NCI-H2081 (cell line): ENCODE results near the gene ARL2BP.

Experiments used
- DNase-seq, 2 experiments: peaks; one replicate each; lab custom pipeline; 2025; lab: John Stamatoyannopoulos, UW

ARL2BP gene

DNA sequence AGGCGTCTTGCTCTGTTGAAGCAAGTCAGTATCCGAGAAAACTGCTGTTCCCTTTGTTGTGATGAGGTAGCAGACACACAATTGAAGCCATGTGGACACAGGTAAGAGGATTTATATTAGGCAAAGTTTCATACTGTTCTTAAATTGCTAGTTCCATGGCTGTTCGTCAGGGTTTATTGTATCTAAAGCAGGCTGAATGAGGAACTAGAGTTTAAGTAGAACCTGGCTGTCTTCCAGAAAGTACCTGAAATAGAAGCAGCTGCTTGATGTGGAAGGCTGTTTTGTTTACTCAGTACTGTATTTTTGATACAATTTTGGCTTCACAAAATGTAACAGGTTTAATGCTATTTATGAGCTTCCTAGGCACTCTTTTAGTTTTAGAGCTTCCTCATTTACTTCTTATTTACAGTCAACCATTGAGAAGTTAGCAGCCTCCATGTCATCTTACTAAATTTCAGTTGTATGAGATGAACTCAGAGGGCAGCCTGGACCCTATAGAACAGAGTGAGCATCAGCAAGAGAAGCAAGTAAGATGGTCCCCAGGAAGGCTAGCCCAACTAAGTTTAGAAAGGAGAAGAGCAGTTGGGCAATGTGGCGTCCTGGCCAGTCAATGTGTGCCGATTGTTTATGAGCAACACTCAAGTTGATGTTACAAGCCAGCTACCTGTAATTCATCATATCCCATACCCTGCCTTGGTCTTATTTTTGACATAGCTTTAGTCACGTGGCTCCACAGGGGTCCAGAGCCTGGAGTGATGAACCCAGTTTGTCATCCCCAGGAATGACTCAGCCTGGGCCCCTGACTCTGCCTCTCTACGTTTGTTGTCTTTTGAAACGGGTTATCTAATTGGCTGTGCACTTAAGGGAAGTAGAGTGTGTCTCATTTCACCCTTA is 9.7 kb upstream of the ARL2BP start:
- DNase-seq = peak in 1 of 2 experiments; percentile 73

DNA sequence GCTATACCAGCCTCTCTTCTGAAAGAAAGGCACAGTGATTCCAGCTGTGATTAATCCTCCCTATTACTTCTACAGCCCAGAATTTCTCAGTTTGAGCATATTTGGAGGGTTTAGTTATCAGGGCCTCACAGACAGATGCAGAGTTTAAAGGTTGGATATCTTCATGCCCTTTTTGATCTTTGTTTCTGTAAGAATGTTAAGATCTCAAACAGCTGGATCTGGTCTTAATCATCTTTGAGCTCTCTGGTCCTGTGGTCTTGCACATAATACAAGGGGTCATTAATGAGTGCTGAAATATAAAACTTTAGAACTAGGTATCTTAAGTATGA is 9.1 kb upstream of the ARL2BP start:
- DNase-seq = no peak

- no peak for DNase-seq
These were observed 6.4 kb upstream of the ARL2BP start for GRCh38 chr16:57238682-57239081.

DNA sequence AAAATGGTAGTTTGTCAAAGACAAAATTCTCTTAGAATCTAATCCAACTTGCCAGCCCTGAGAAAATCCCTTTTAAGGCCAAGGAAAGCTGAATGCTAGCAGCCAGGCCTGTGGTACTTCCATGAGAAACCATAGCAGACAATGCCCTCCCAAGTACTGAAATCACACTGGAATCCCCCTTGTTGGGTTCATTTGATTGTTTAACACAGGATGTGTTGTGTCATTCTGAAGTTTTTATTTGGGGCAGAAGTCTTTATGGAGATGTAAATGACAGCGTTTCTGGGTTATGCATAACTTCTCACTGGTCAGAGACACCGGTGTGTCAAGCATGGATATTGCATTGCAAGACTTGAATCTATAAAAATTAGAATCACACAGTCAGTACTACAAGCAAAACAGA is 6.0 kb upstream of the ARL2BP start:
- DNase-seq = no peak

DNA sequence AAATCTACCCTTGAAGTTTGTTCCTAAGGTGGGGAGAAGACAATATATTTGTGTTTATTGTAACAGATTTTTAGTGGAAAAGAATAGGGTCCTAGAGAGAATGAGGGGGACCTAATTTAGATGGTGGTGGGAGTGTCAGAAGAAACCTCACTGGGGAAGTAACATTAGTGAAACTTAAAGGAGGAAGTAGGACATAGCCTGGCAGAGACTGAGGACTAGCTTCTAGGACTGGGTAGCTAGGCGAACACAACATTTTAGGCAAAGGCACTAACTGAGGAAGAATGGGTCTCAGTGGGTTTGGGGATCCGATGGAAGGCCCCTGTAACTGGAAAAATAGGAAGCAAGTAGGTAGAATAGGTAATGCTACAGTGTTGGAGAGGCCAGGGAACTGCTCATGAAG is 4.2 kb upstream of the ARL2BP start:
- no peak for DNase-seq

DNA sequence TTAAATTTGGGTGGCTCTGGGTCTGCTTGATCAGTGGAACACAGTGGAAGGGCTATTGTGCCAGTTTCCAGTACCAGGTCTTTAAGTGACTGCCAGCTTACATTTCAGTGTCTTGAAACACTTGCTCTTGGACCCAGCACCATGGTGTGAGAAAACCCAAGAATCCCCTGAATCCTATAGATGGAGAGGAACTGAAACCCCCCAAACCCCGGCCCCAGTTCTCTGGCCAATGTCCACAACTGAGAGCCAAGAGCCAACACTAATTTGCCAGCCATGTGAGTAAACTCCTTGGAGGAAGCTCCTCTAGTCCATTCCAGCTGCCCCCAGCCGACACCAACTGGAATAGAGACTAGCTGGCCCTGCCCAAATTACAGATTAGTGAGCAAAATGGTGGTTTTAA is 2.4 kb upstream of the ARL2BP start:
- no peak for DNase-seq

DNA sequence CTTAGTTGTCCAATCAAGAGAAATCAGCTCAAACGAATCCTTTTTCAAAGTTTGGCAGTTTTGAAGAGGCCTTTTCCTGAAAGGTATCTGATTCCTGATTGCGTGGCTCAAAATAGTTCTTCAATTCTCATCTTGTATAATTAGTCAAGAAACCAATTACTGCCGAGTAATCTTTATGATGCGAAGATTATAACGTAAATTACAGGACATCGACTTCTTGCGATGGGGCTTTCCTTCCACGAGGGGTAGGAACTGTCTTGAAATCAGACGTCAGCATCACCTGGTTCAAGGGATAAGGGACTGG is 644 bp upstream of the ARL2BP start:
- DNase-seq = no peak

GRCh38 chr16:57245472-57246113 is 534 bp downstream of the ARL2BP start:
- peak in 1 of 2 experiments; percentile 19 for DNase-seq

- DNase-seq = no peak
These were observed 6.3 kb downstream of the ARL2BP start for GRCh38 chr16:57251352-57251751.

GRCh38 chr16:57252148-57252721 is 7.2 kb downstream of the ARL2BP start:
- no peak for DNase-seq

- DNase-seq = no peak
These were observed 8.4 kb downstream of the ARL2BP start for GRCh38 chr16:57253466-57253865.

- DNase-seq = no peak
These were observed 10.8 kb downstream of the ARL2BP start for GRCh38 chr16:57255686-57256415.

GRCh38 chr16:57256601-57257395 is 11.7 kb downstream of the ARL2BP start:
- no peak for DNase-seq

- DNase-seq = no peak
These were observed 12.5 kb downstream of the ARL2BP start for GRCh38 chr16:57257455-57258070.

GRCh38 chr16:57258226-57258909 is 13.3 kb downstream of the ARL2BP start:
- DNase-seq = no peak

DNA sequence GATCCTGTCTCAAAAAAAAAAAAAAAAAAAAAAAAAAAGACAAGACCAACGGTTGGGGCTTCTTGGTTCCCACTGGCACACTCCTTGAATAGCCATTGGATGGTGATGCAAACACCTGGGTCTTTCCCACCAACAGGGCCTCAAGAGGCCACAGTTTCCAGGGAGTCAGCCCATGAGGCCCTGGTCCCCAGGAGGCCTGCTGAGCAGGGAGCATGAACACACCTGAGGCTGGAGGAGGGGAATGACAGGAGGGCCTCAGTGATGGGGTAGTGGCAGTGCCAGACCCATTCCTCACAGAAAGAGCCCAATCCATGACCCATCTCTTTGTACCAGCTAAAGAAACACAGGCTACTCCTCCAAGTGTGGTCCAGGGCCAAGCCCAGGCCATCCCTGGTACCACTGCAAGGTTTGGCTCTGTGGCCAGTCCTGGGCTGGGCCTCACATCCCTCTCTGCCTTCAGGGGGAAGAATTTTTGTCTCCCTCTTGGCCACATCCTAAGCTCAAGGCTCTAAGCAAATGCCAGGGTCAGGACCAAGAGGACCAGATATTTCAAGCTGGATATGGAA is 13.9 kb downstream of the ARL2BP start:
- no peak for DNase-seq

DNA sequence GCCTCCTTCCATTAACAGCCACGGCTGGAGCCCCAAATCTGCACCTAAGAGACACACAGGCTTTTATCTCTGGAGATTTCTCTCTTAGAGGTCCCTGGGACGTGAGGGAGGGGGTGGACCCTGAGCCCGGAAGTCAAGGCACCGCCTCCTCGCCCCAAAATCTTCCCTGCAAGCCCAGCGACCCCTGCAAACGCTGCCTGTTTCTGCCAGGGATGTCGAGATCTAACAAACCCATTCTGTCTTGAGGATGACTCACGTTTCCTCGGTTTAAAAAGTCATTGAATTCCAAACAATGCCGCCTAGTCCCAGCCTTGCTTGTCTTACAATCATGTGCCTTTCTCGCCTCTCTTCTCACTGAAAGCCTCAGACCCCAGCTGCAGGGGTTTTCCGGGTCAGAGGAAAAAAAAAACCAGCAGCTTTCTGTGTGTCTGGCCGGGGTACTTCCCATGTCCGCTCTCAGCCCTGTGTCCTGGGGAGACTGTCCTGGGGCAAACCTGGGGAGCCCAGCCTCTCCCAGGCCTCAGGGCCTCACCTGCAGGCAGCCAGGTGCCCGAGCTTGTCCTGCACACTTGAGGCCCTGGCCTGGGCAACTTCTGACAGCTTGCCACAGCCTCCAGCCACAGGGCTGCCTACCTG is 15.4 kb downstream of the ARL2BP start:
- no peak for DNase-seq

GRCh38 chr16:57261806-57262205 is 16.7 kb downstream of the ARL2BP start:
- no peak for DNase-seq

GRCh38 chr16:57262841-57263540 is 17.9 kb downstream of the ARL2BP start:
- DNase-seq = no peak
